NT2/D1 (cell line): Measurements from ENCODE around the gene ZNF736.
"Not testable (repeated sequence)": the region's sequence is repeated elsewhere in the genome, so short reads cannot be mapped to it uniquely, and the experiment has no call there.

ENCODE experiments used
- YY1 ChIP-seq: IDR thresholded peaks from 2 replicates; pipeline ENCODE4 v1.6.1; 2011; ENCODE audit not compliant: insufficient read length, insufficient read depth
- ZNF274 ChIP-seq: IDR thresholded peaks from 2 replicates; pipeline ENCODE4 v1.6.1; 2011; ENCODE audit warnings: mild to moderate bottlenecking, low read depth, low read length

DNA sequence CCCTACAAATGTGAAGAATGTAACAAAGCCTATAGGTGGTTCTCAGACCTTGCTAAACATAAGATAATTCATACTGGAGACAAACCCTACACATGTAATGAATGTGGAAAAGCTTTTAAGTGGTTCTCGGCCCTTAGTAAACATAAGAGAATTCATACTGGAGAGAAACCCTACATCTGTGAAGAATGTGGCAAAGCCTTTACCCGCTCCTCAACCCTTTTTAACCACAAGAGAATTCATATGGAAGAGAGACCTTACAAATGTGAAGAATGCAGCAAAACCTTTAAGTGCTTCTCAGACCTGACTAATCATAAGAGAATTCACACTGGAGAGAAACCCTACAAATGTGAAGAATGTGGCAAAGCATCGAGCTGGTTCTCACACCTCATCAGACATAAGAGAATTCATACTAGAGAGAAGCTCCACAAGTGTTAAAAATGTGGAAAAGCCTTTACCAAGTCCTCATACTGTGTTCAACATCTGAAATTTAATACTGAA, 35.0 kb downstream of the ZNF736 start:
- TF ChIP-seq YY1: not testable (repeated sequence)
- peak; percentile 90 for TF ChIP-seq ZNF274
